ENCODE measurements around the gene REC8. TPM values are rescaled to one million over a fixed set of nuclear protein-coding genes. Genes with fewer than 3 reads are reported as not detected.

REC8 gene
- total RNA-seq: 18.5 TPM
- long read RNA-seq, partial matches to known transcripts: 3 of 6 reads
- long read RNA-seq, other reads (novel, unspliced or antisense): 0 of 6 reads

GRCh38 chr14:24171422-24172260 is at the start of gene REC8:
Gene REC8 (plus strand): TSS chr14:24172080. CDS start chr14:24172553, 473 bp downstream.
- peak; percentile 85 for DNase-seq
- intact Hi-C loops (cut with DNase I): no loop called here
- Histone ChIP-seq H3K36me3 (peaks cover 45% of the 10 kb centered on the region), H3K27ac (peak within 1 kb of the TSS; percentile 17), H3K4me1 (peaks cover 4% of the 10 kb centered on the region), H3K9me3 (no peaks in the 10 kb centered on the region), H3K27me3 (no peaks in the 10 kb centered on the region), H3K4me3 (peak within 1 kb of the TSS; percentile 37)
- no peak for TF ChIP-seq CTCF (IDR thresholded peaks at IDR 0.05)
- ATAC-seq: peak; percentile 89

GRCh38 chr14:24122416-24122815 is 49.5 kb upstream of the REC8 start:
- no peak overlapping the region for H3K4me3 ChIP-seq
- ATAC-seq (no peak), DNase-seq (no peak)
- intact Hi-C loops (cut with DNase I): no loop called here
- no peak overlapping the region for H3K27ac ChIP-seq
- no peaks in the 10 kb centered on the region for H3K9me3 ChIP-seq
- H3K27me3 ChIP-seq: no peaks in the 10 kb centered on the region
- no peaks in the 10 kb centered on the region for H3K4me1 ChIP-seq
- no peak for TF ChIP-seq CTCF (IDR thresholded peaks at IDR 0.05)
- peaks cover 70% of the 10 kb centered on the region for H3K36me3 ChIP-seq

GRCh38 chr14:24122898-24123297 is 49.0 kb upstream of the REC8 start:
- DNase-seq (no peak), ATAC-seq (peak; percentile 7)
- no peak overlapping the region for H3K27ac ChIP-seq
- H3K27me3 ChIP-seq: no peaks in the 10 kb centered on the region
- H3K9me3 ChIP-seq: no peaks in the 10 kb centered on the region
- no peak overlapping the region for H3K4me3 ChIP-seq
- peaks cover 65% of the 10 kb centered on the region for H3K36me3 ChIP-seq
- intact Hi-C loops (cut with DNase I): no loop called here
- H3K4me1 ChIP-seq: no peaks in the 10 kb centered on the region
- TF ChIP-seq CTCF (IDR thresholded peaks at IDR 0.05): no peak

- Histone ChIP-seq H3K27me3 (no peaks in the 10 kb centered on the region), H3K36me3 (peaks cover 57% of the 10 kb centered on the region), H3K9me3 (no peaks in the 10 kb centered on the region), H3K27ac (no peak overlapping the region), H3K4me1 (no peaks in the 10 kb centered on the region), H3K4me3 (no peak overlapping the region)
- TF ChIP-seq CTCF (IDR thresholded peaks at IDR 0.05): no peak
- peak; percentile 32 for ATAC-seq
- intact Hi-C loops (cut with DNase I): no loop called here
- DNase-seq: no peak
Observed at GRCh38 chr14:24123424-24124417, 48.2 kb upstream of the REC8 start.

- Histone ChIP-seq H3K36me3 (peaks cover 24% of the 10 kb centered on the region), H3K27me3 (no peaks in the 10 kb centered on the region), H3K27ac (no peak overlapping the region), H3K9me3 (no peaks in the 10 kb centered on the region), H3K4me1 (peaks cover 6% of the 10 kb centered on the region), H3K4me3 (no peak overlapping the region)
- TF ChIP-seq CTCF (IDR thresholded peaks at IDR 0.05): no peak
- no peak for ATAC-seq
- DNase-seq: no peak
- intact Hi-C loops (cut with DNase I): no loop called here
Observed at GRCh38 chr14:24126939-24127338, 44.9 kb upstream of the REC8 start.

Measured in upper lobe of right lung (tissue), 1 donor.